ENCODE data around the gene TPD52L2. TPM values are rescaled to one million over a fixed set of nuclear protein-coding genes. Genes with fewer than 3 reads are reported as not detected.

Gene TPD52L2
- total RNA-seq, 4 donors from 2014 or later = 102 to 131 (median 113) TPM

GRCh38 chr20:63930971-63931553, 66.0 kb downstream of the TPD52L2 start:
- ATAC-seq (ENCODE audit: low FRiP score) (no peak), DNase-seq (ENCODE audit: low spot score) (no peak)
- no peak for TF ChIP-seq CTCF (IDR thresholded peaks at IDR 0.05)

GRCh38 chr20:63931735-63932134, 66.7 kb downstream of the TPD52L2 start:
- TF ChIP-seq CTCF (IDR thresholded peaks at IDR 0.05) = no peak
- DNase-seq (ENCODE audit: low spot score) = no peak
- no peak for ATAC-seq (ENCODE audit: low FRiP score)

- ATAC-seq (ENCODE audit: low FRiP score) (no peak), DNase-seq (ENCODE audit: low spot score) (no peak)
- no peak for TF ChIP-seq CTCF (IDR thresholded peaks at IDR 0.05)
These were observed 67.6 kb downstream of the TPD52L2 start for GRCh38 chr20:63932606-63933160.

- DNase-seq (ENCODE audit: low spot score) = no peak
- TF ChIP-seq CTCF (IDR thresholded peaks at IDR 0.05) = no peak
- ATAC-seq (ENCODE audit: low FRiP score) = no peak
These were observed 68.6 kb downstream of the TPD52L2 start for GRCh38 chr20:63933646-63934045.

DNA sequence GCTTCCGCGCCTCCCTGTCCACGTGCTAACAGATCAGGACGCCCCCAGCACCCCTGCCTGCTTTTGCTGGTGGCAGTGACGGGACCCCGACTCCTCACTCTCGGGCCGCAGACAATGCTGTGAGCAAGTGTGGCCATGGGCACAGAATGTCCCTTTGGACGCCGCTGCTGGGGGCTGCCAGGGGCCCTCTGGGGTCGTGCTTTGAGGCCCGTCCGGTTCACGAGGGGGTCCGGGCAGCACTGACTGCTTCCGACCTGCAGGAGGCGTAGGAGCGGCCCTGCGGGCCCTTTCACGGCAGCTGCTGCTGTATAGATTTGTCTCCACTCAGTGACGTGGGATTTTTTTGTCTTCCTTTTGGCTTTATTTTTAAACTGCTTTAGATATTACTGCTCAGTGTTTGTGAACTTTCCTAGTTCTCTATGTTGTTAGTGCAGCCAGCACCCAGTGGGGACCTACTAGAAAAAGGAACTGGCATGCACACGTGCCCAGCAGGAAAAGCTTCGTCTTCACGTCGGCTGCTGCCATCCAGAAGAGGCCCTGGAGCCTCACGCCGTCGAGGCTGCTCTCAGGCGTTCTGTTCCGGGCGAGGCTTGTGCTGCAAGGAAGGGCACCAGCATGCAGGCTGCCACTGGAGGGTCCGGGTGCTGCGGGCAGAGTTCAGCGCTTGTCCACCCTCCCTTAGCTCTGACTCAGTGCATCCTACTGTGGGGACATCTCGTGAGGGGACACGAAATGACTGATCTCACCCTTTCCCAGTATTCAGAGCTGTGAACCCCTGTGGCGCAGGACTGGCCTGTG, 69.4 kb downstream of the TPD52L2 start:
- ATAC-seq (ENCODE audit: low FRiP score) (no peak), DNase-seq (ENCODE audit: low spot score) (no peak)
- no peak for TF ChIP-seq CTCF (IDR thresholded peaks at IDR 0.05)

DNA sequence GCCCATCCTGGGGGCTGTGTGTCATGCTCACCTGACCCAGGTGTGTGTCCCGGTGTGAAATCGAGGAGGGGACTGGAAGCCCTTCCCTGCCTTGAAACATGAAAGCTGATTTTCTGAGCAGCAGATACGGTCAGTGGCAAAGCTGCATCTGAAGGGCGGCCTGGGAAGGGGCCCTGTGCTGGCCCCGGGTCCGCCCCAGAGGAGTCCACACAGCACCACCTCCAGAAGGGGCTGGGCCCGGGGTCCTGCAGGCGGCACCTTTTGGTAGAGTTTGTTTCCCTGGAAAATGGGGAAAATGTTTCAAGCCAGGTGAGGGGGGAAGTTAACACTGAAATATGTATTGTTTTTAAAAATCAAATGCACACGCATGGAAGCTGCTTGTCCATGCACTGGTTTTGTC, 70.4 kb downstream of the TPD52L2 start:
- DNase-seq (ENCODE audit: low spot score) (no peak), ATAC-seq (ENCODE audit: low FRiP score) (no peak)
- TF ChIP-seq CTCF (IDR thresholded peaks at IDR 0.05) = no peak
